Activated T-helper 17 cell treated with anti-CD3 and anti-CD28 coated beads, Interleukin-2, amount 50 U/mL, for 72 hours (primary cell): ENCODE results near the gene OBSCN. TPM values are rescaled to one million over a fixed set of nuclear protein-coding genes. Genes with fewer than 3 reads are reported as not detected.

Experiments used
- ATAC-seq: fragments of 150-1000 bp; cut with Tn5 transposase; replicated peaks from 2 replicates; pipeline ENCODE4 v1.10.0; 2021; ENCODE audit warnings: mild to moderate bottlenecking, moderate library complexity
- H3K27ac Mint-ChIP-seq: one replicate; pipeline ENCODE4 v1.8.0; 2022; ENCODE audit warnings: mixed read lengths
- H3K27me3 Mint-ChIP-seq: one replicate; pipeline ENCODE4 v1.8.0; 2022; ENCODE audit warnings: mixed read lengths
- H3K36me3 Mint-ChIP-seq: one replicate; pipeline ENCODE4 v1.8.0; 2022; ENCODE audit warnings: low read depth, mild to moderate bottlenecking, mixed read lengths
- H3K4me1 Mint-ChIP-seq: one replicate; pipeline ENCODE4 v1.8.0; 2022; ENCODE audit warnings: mixed read lengths
- H3K4me3 Mint-ChIP-seq: one replicate; pipeline ENCODE4 v1.8.0; 2022; ENCODE audit warnings: mild to moderate bottlenecking, mixed read lengths
- H3K9me3 Mint-ChIP-seq: one replicate; pipeline ENCODE4 v1.8.0; 2022; ENCODE audit warnings: mixed read lengths
- total RNA-seq, 2 donors: library from RNA; stranded (reverse); gene quantifications; one replicate each; pipeline ENCODE4 v1.2.3, GENCODE V29; 2022

OBSCN gene
- total RNA-seq, 2 donors from 2014 or later: 10.8 to 60.0 TPM

GRCh38 chr1:228281631-228282328, 73.9 kb downstream of the OBSCN start:
- Mint-ChIP-seq H3K9me3 (no peaks in the 10 kb centered on the region), H3K4me3 (no peak overlapping the region), H3K36me3 (peaks cover 6% of the 10 kb centered on the region), H3K4me1 (no peaks in the 10 kb centered on the region), H3K27me3 (no peaks in the 10 kb centered on the region), H3K27ac (no peak overlapping the region)
- no peak for ATAC-seq

- no peaks in the 10 kb centered on the region for H3K9me3 Mint-ChIP-seq
- no peak overlapping the region for H3K27ac Mint-ChIP-seq
- peaks cover 6% of the 10 kb centered on the region for H3K36me3 Mint-ChIP-seq
- H3K4me1 Mint-ChIP-seq: no peaks in the 10 kb centered on the region
- ATAC-seq: no peak
- no peaks in the 10 kb centered on the region for H3K27me3 Mint-ChIP-seq
- no peak overlapping the region for H3K4me3 Mint-ChIP-seq
These were observed 74.6 kb downstream of the OBSCN start for GRCh38 chr1:228282329-228283042.

- no peaks in the 10 kb centered on the region for H3K9me3 Mint-ChIP-seq
- no peaks in the 10 kb centered on the region for H3K4me1 Mint-ChIP-seq
- no peak overlapping the region for H3K27ac Mint-ChIP-seq
- H3K36me3 Mint-ChIP-seq: peaks cover 6% of the 10 kb centered on the region
- no peak overlapping the region for H3K4me3 Mint-ChIP-seq
- no peak for ATAC-seq
- H3K27me3 Mint-ChIP-seq: no peaks in the 10 kb centered on the region
These were observed 75.2 kb downstream of the OBSCN start for GRCh38 chr1:228283043-228283371.

GRCh38 chr1:228283476-228284147, 75.8 kb downstream of the OBSCN start:
- H3K4me1 Mint-ChIP-seq: peaks cover 3% of the 10 kb centered on the region
- H3K9me3 Mint-ChIP-seq: no peaks in the 10 kb centered on the region
- no peak for ATAC-seq
- no peak overlapping the region for H3K27ac Mint-ChIP-seq
- peaks cover 6% of the 10 kb centered on the region for H3K36me3 Mint-ChIP-seq
- no peak overlapping the region for H3K4me3 Mint-ChIP-seq
- no peaks in the 10 kb centered on the region for H3K27me3 Mint-ChIP-seq

- H3K36me3 Mint-ChIP-seq: peaks cover 6% of the 10 kb centered on the region
- H3K4me3 Mint-ChIP-seq: no peak overlapping the region
These were observed 76.3 kb downstream of the OBSCN start for GRCh38 chr1:228284148-228284495.

GRCh38 chr1:228284521-228284920, 76.7 kb downstream of the OBSCN start:
- H3K27ac Mint-ChIP-seq: no peak overlapping the region
- no peak for ATAC-seq
- H3K4me3 Mint-ChIP-seq: no peak overlapping the region
- H3K9me3 Mint-ChIP-seq: no peaks in the 10 kb centered on the region
- peaks cover 6% of the 10 kb centered on the region for H3K36me3 Mint-ChIP-seq
- no peaks in the 10 kb centered on the region for H3K27me3 Mint-ChIP-seq
- peaks cover 9% of the 10 kb centered on the region for H3K4me1 Mint-ChIP-seq

More at GRCh38 chr1:228284148-228284495, 76.3 kb downstream of the OBSCN start:
- H3K27me3 Mint-ChIP-seq: no peaks in the 10 kb centered on the region
- ATAC-seq: no peak
- H3K9me3 Mint-ChIP-seq: no peaks in the 10 kb centered on the region
- H3K27ac Mint-ChIP-seq: no peak overlapping the region
- peaks cover 8% of the 10 kb centered on the region for H3K4me1 Mint-ChIP-seq

- H3K4me1 Mint-ChIP-seq: peaks cover 9% of the 10 kb centered on the region
- no peak for ATAC-seq
- no peaks in the 10 kb centered on the region for H3K9me3 Mint-ChIP-seq
- no peak overlapping the region for H3K4me3 Mint-ChIP-seq
- peaks cover 6% of the 10 kb centered on the region for H3K36me3 Mint-ChIP-seq
- H3K27ac Mint-ChIP-seq: no peak overlapping the region
- no peaks in the 10 kb centered on the region for H3K27me3 Mint-ChIP-seq
These were observed 78.0 kb downstream of the OBSCN start for GRCh38 chr1:228285661-228286504.

- H3K9me3 Mint-ChIP-seq: no peaks in the 10 kb centered on the region
- H3K36me3 Mint-ChIP-seq: peaks cover 6% of the 10 kb centered on the region
- H3K4me3 Mint-ChIP-seq: no peak overlapping the region
- H3K4me1 Mint-ChIP-seq: peaks cover 9% of the 10 kb centered on the region
- ATAC-seq: no peak
- H3K27ac Mint-ChIP-seq: no peak overlapping the region
- H3K27me3 Mint-ChIP-seq: no peaks in the 10 kb centered on the region
These were observed 78.9 kb downstream of the OBSCN start for GRCh38 chr1:228286505-228287417.

- no peak overlapping the region for H3K4me3 Mint-ChIP-seq
- peaks cover 6% of the 10 kb centered on the region for H3K36me3 Mint-ChIP-seq
- H3K9me3 Mint-ChIP-seq: no peaks in the 10 kb centered on the region
- H3K27ac Mint-ChIP-seq: no peak overlapping the region
- no peak for ATAC-seq
- H3K4me1 Mint-ChIP-seq: peaks cover 9% of the 10 kb centered on the region
- no peaks in the 10 kb centered on the region for H3K27me3 Mint-ChIP-seq
These were observed 79.9 kb downstream of the OBSCN start for GRCh38 chr1:228287541-228288425.

GRCh38 chr1:228288536-228289238, 80.8 kb downstream of the OBSCN start:
- Mint-ChIP-seq H3K27me3 (no peaks in the 10 kb centered on the region), H3K27ac (peak overlapping the region; percentile 50), H3K4me3 (no peak overlapping the region), H3K9me3 (no peaks in the 10 kb centered on the region), H3K36me3 (peaks cover 6% of the 10 kb centered on the region), H3K4me1 (peaks cover 9% of the 10 kb centered on the region)
- ATAC-seq: no peak

- ATAC-seq: no peak
- Mint-ChIP-seq H3K4me3 (no peak overlapping the region), H3K36me3 (peaks cover 6% of the 10 kb centered on the region), H3K27ac (peak overlapping the region; percentile 50), H3K27me3 (no peaks in the 10 kb centered on the region), H3K9me3 (no peaks in the 10 kb centered on the region), H3K4me1 (peaks cover 9% of the 10 kb centered on the region)
These were observed 81.5 kb downstream of the OBSCN start for GRCh38 chr1:228289239-228289849.
